ENCODE results near the gene NOL7. TPM values are rescaled to one million over a fixed set of nuclear protein-coding genes. Genes with fewer than 3 reads are reported as not detected.

Gene NOL7
- 108 and 140 TPM in 2 replicates for total RNA-seq (2014; rRNA removed)
- 58.2 TPM for polyA plus RNA-seq (2012)

DNA sequence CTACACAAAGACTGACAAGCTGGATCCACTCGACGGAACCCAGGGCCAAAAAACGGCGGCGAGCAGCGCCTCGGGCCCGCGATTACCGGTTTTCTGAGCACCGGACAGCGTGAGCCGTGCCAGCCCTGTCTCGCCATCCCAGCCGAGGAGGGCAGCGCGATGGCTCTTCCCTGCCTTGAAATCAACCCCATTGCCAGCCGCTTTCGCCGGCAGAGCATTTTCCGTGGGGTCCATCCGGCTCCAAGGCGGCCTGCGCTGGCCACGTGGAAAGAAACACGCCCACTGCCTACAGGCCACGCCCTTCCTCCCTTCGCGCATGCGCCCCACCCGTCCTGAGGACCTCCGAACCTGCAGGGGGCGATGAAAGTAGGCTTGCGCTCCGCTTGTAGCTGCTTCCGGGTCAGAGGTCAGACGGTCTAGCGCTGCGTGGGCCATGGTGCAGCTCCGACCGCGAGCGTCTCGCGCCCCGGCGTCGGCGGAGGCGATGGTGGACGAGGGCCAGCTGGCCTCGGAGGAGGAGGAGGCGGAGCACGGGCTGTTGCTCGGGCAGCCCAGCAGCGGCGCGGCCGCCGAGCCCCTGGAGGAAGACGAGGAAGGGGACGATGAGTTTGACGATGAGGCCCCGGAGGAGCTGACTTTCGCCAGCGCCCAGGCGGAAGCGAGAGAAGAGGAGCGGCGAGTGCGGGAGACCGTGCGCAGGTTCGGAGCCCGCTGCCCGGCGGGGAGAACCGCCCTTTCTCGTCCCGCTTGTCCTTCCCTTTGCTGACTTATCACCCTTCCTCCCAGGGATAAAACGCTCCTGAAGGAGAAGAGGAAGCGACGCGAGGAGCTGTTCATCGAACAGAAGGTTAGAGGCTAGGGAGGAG is at the start of gene NOL7:
NOL7 (plus strand) TSS at position 410 of the 866 bp plus-strand sequence; CDS start at position 434, 24 bp downstream.
- peak; percentile 97 for DNase-seq (ENCODE audit: low read depth)

DNA sequence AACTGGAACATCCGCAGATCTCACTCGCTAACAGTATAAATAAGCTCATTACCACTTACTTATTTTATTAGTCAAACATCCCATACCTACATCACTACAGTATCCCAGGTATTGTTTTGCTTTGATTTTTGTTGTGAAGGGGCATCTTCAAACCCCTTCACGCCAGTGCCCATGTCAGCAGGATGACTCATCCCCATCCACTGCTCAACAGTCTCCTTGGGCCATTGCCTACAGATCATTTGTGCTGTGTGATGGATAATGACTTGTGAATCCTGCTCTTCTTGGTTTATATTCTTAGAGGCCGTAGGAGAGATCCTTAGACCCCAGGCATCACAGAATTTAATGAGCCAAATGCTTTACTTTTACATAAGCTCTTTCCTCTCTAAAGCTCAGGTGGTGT is 49.2 kb upstream of the NOL7 start:
- DNase-seq (ENCODE audit: low read depth): no peak

DNA sequence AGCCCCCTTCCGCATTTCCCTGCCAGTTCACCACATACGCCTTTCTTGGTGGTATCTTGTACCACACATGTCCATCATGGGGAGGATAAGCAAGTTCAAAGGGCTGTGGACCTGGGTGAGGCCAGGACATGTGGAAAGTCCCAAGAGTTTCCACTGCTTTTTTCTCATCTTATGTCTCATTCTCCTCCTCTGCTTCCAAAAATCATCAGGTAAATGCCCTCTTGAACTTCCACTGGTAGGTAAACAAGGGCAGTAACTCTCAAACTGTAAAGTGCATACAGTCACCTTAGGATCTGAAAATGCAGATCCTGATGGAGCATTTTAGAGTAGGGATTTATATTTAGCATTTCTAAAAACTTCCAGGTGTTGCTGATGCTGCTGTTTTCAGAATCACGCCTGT is 48.6 kb upstream of the NOL7 start:
- DNase-seq (ENCODE audit: low read depth): no peak

DNA sequence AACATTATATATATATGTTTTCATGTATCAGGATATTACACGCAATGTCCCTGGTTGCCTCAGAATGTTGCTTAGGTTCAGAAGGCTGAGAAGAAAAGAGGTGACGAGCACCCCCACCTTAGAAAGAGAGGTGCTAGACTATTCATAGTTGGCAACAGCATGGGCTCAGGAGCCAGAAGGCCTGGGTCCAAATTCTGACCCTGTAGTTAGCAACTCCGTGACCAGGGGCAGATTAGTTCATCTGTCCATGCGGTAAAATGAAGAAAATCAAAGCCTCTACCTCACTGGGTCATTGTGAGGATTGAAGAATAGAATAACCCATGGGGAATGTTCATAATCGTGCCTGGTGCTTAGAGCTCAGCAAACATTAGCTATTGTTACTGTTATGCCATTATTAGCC is 46.2 kb upstream of the NOL7 start:
- DNase-seq (ENCODE audit: low read depth): no peak

DNA sequence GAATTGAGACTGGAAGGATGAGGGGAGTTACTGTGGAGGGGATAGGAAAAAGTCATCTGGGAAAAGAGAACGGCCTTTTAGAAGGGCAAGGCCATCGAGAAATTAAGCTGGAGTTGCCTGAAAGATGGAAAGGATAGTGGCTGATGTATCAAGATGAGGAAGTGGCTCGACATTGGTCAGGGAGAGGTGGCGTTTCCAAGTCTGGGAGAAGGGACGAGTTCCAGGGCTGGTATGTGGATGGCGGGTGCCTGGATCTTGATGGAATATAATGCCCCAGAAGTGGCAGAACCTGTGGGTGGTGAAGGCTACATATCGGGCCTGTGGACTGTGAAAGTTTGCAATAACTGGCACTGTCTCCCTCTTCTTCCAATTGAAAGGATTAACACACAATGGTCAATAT is 42.9 kb upstream of the NOL7 start:
- no peak for DNase-seq (ENCODE audit: low read depth)

DNA sequence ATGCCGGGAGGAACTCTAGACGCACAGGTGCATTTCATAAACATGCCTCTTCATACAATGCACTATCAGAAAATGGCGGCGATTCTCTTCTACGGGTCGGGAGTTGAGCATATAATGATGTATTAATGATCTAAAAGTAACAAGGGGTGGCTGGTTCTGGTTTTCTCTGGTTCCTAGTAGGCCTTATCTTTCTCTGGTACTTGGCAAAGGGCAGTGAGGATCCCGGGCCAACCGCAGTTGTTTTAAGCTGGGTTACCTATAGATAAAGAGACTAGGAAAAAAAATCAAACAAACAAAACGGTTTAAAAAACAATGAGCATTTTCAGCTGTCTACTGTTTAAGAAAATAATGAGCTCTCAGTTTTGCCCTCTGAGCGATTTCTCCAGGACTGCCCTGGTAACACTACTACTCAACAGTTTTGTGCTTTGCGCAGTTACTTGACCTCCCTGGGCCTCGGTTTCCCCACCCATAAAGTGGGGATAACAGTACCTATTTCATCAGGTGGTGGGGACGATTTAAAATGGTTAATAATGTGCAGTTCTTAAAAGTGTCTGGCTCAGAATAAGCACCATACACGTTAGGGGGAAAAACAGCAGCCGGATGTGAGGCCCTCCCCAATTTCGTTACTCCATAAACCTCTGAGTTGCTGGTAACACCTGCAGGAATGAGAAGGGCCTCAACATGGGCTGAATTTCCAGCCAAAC is 42.0 kb upstream of the NOL7 start:
- DNase-seq (ENCODE audit: low read depth): no peak

DNA sequence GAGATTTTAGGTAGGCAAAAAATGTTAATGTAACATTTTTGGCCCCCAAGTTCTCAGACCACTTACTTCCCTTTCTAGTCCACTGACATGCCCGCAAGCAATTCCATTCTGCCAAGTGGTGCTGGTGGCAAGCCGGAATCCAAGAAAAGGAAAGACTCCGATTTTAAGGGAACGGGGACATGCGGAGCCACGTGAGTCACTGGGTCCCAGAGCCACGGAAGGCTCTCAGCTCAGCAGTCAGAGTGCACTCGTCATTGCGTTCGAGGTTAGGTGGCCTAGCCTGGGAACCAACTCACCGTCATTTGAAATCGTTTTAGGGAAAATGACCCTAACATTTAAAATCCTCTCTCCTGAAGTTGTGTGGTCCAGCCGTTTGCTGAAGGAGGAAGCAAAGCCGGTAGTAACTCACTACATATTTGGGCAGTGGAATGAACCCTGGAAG is 41.4 kb upstream of the NOL7 start:
- peak; percentile 41 for DNase-seq (ENCODE audit: low read depth)

DNA sequence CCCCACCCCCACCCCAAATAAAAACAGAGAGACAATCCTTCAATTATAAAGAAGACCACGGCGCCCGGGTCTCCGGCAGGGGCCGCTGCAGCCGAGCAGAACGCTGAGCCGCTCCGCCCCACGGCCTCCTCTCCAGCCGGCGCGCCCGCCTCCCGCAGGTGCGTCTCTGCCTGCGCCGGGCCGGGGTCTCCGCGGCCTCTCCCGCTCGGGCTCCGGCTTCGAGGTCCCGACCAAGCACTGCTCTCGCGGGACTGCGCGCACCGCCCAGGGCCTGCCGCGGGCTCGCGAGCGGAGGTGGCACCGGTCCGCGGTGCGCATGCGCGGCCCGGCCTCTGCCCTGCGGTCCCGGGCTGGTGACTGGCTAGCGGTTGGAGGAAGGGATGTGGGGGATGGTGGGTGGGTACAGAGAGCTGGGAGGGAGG is 41.0 kb upstream of the NOL7 start:
- DNase-seq (ENCODE audit: low read depth): peak; percentile 90

DNA sequence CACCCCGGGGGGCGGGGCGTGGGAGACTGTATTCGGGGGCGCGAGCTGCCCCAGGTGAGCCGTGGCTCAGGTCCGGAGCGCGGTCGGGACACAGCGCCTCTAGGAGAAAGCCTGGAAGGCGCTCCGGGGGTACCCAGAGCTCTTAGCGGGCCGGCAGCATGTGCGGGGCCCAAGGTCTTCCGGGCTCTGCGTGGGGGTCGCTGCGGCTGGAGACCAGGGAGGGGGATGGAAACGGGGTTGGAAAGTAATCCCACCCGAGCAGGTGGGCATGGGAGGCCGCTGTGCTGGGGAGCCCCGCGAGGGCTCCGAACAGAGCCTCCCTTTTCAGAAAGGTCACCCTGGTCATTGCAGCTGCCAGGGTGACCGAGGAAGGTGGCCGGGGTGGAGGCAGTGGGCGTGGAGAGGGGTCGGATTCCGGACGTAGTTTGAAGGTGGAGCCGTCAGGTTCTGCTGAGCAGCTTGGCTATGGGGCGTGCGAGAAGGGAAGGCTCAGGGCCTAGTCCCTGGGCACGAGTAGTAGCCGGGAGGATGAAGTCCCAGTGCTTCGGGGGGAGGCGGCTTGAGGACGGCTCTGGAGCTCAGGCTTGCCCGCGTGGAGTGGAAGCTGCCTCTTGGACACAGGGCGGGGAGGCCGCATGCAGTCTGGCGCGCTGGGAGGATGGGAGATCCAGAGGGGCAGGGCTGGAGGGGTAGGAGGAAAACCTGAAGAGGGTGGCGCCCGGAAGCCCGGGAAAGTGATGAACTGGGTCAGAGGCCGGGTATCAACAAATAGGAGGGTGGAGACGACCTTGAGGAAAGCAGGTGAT is 40.4 kb upstream of the NOL7 start, which contains the start of gene SIRT5:
SIRT5 (plus strand) TSS at position 31 of the 806 bp plus-strand sequence. CDS start 9,510 bp downstream, outside the sequence.
- peak; percentile 76 for DNase-seq (ENCODE audit: low read depth)

DNA sequence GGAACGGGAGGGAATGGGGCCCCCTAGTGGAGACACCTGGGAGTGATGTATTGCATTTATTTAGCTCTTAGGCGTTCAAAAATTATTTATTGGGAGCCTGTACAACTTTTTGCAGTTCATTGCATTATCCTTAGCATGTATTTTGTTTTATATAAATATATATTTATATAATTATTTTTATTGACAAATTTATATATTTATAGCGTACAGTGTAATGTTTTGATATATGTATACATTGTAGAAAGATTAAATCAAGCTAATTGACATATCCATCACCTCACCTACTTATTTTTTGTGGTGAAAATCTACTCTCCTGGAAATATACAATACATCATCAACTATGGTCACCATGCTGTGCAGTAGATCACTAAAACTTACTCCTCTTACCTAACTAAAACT is 39.8 kb upstream of the NOL7 start:
- no peak for DNase-seq (ENCODE audit: low read depth)

DNA sequence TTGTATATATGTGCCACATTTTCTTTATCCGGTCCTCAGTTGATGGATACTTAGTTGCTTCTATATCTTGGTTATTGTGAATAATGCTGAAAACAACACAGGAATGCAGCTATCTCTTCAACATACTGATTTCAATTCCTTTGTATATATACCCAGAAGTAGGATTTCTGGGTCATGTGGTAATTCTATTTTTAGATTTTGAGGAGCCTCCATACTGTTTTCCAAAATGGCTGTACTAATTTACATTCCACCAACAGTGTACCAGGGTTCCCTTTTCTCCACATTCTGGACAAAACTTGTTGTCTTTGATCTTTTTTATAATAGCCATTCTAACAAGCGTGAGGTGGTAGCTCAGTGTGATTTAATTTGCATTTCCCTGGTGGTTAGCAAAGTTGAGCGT is 39.1 kb upstream of the NOL7 start:
- no peak for DNase-seq (ENCODE audit: low read depth)

DNA sequence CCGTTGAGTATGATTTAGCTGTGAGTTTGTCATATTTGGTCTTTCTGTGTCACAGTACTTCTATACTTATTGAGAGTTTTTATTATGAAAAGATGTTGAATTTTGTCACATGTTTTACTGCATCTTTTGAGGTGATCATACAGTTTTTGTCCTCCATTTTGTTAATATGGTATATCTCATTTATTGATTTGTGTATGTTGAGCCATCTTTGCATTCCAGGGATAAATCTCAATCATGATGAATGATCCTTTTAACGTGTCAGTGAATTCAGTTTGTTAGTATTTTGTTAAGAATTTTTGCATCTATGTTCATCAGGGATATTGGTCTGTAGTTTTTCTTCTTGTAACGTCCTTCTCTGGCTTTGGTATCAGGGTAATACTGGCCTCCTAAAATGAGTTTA is 37.2 kb upstream of the NOL7 start:
- DNase-seq (ENCODE audit: low read depth): no peak

DNA sequence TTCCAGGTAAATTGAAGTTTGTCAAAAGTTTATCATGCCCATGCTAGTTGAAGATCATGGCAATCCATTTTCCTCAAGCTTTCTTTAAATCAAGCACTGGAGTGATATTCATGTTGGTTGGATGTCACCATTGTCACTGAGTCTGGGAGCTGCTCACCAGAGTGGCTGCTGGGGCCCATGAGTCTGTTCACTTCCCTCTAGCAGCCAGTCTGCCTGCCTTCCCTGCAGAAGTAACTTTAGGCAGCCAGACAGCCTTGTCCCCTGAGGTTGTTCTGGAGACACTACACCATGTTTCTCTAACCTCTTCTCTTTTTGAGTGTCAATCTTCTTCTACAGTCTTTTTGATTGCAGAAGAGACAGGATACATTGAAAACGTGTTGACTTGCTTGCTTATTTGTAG is 35.2 kb upstream of the NOL7 start:
- no peak for DNase-seq (ENCODE audit: low read depth)

DNA sequence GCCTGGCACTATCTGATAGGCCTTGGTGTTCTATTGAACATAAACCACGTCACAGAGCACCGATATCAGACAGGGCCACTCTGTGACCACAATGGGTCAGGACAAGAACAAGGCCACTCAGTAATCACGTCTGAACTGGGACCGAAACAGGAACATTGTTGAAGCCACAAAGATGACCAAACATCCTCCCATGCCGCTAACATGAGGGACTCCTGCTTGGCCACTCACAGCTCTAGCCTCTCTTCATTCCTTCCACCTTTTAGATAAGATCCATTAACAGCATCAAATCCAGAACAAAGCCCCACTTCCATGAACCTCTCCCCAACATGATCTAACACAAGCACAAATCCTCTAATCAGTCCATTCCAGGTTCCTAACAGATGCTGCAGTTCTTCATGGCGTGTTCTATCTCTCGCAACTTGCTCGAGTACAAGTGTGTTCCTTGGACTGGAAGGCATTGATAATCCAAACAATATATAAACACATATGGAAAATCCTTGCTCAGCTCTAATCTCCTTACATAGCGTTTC is 33.4 kb upstream of the NOL7 start:
- DNase-seq (ENCODE audit: low read depth): no peak

DNA sequence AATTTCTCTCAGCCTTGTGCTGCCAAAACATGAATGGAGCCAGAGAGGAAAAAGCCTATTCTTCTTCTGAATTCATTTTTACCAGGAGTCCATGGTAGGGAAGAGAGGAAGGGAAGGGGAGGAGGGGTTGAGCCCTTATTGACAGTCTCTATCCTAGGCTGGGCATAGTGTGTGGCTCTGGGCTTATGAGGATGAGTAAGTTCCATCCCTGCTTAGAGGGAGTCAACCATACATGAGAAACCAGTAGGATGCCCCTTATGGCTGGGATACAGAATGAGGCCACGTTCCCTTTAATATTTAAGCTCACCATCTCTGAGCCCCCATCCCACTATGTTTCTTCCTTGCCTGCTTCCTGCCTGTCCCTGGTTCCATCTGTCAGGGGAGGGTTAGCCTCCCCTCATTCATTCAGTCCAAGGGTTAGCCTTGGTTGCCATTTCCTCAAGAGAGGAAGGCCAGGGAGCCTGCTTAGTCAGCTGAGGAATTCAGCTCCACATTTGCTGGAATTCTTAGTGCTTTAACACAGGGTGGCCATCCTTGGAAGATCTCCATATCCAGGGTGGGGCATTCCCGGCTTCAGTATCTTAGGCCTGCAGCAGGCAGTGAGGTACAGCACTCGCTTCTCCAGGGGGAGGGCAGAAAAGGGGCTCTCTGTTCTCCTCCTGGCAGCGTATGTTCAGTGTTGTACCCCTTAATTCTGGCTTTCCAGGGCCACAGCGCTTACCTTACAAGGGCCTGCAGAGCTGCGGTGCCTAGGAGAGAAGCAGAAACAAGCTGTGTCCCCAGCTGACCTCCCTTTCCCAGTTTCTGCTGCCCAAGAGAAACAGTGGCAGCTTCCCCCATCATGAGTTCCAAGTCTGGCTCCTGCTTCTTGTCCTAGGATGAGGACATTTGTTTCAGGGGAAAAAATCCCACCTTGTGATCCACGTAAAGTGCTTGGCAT is 28.3 kb upstream of the NOL7 start:
- DNase-seq (ENCODE audit: low read depth): no peak

DNA sequence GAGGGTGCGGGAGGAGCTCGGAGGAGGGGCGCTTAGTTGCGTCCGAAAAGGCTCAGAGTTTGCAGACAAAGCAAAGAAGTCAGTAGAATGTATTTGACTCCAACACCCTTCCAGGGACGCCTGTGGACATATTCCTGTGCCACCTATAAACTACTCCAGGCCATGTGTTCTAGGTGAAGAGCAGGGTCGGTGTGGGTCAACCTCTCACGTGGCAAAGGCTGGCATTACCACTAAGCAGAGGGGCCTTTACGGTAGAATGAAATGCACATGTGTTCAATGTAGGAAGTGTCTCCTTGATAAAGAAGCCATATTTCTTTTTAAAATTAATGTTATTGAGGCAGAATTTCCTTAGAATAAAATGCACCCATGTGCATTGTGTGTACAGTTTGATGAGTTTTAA is 25.3 kb upstream of the NOL7 start:
- DNase-seq (ENCODE audit: low read depth): no peak

DNA sequence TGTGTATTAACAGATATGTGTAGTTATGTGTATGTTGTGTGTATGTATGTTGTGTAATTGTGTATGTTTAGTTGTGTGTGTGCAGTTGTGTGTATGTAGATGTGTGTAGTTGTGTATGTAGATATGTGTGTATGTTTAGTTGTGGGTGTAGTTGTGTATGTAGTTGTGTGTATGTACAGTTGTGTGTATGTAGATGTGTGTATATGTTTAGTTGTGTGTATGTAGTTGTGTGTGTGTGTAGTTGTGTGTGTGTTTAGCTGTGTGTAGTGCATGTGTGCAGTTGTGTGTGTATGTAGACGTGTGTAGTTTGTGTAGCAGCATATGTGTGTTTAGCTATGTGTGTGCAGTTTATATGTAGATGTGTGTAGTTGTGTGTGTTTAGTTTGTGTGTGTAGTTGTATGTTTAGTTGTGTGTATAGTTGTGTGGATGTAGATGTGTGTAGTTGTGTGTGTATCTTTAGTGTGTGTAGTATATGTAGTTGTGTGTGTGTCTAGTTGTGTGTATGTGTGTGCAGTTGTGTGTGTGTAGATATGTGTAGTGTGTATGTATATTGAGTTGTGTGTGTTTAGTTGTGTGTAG is 24.5 kb upstream of the NOL7 start:
- DNase-seq (ENCODE audit: low read depth): no peak

DNA sequence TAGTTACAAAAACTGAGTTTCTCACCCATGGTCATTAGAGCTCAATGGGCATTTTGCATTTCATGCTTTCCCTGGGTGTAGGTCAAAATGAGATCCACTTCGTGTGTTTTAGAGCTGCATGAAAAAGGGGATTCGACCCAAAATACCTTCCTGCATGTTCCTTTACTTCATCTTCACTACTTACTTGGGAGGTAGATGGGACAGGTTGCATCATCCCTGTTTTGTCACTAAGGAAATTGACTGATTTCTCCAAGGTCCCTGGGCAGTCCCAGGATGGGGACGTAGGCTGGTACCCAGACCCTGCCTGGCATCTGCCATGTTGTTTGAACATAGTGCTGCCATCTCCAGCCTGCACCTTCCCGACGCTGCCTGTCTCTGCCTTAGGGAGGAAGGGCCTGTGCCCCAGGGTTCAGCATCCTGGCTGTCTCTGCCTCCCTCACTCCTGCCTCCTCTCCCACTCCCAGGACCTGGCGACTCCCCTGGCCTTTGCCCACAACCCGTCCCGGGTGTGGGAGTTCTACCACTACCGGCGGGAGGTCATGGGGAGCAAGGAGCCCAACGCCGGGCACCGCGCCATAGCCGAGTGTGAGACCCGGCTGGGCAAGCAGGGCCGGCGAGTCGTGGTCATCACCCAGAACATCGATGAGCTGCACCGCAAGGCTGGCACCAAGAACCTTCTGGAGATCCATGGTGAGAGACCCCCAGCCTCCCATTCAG is 23.8 kb upstream of the NOL7 start:
- DNase-seq (ENCODE audit: low read depth): no peak

DNA sequence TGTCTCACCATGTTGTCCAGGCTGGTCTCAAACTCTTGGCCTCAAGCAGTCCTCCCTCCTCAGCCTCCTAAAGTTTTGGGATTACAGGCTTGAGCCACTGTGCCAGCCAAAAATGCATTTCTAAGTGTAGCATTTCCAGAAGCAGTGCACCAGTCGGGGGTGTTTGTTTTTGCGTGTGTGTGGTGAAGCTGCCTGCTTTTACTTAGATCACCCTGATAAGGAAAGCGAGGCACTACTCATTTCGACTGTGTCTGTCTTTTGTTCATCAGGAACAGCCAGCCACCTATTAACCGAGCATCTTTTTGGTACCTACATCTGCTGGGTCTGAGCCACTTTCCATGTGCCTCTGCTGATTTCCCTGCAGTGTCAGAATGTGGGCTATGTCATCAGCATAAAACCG is 22.0 kb upstream of the NOL7 start:
- DNase-seq (ENCODE audit: low read depth): no peak
